NAMALWA (cell line): ENCODE measurements around the gene NPHS2.
"Not testable (repeated sequence)": the region's sequence is repeated elsewhere in the genome, so short reads cannot be mapped to it uniquely, and the experiment has no call there.

Experiments
- DNase-seq: peaks from one replicate; pipeline ENCODE4 v3.0.0-alpha.2; 2015; ENCODE audit warnings: low spot score

NPHS2 gene

DNA sequence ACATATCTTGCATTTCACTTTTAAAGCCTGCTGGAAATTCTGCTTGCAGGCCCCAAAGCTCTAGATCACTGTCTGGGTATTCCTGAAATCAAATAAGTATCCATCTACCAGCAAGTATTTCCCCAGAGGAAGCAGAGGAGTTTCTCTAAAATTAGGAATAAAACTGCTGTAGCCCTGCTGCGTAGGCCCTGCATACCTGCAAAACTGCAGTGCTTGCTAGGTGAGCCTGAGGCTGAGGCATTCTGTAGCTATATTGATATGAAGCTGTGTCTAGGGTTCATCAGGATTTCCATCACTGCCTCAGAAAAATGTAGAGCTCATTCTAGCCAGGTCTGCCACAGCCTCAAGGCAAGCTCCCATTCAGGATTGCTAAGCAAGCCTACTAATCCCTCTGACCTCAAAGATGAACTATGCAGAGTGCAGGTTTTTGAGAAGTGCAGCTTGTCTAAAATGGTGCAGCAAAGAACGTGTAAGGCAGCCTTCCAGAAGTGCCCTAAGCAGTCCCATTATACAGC, 28.7 kb downstream of the NPHS2 start:
- no peak for DNase-seq

DNA sequence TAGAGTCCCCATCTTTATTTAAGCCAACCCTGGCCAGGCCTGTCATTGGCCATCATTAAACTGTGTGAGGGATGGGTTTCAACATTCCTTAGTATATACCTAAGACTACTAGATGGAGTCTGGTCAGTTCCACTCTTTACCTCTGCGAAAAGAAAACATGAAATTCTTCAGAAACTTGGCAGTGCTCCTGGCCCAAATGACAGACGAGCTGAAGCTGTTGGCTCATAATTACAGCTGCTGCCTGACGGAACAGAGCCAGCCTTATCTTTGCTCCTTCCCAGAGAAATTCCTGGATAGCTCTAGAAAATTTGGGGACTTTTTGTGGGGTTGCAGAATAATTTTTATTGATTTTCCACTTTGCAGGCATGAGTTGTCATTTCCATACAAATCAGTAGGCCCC, 30.4 kb downstream of the NPHS2 start:
- DNase-seq, result no peak

DNA sequence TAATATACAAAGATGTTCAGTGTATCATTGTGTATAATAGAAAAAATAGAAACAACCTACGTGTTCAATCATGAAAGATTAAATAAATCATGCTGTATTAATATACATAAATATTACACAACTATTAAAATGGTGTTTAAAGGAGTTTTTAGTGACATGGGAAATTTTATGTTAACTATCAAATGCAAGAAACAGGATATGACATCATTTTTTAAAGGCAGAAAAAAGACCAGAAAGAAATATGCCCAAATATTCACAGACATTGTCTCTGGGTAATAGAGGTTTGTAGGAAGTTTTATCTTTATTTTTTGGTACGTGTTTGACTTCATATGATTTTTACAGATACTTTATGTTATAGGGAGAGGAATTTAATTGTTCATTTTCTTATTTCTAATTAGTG, 34.0 kb downstream of the NPHS2 start:
- no peak for DNase-seq

DNA sequence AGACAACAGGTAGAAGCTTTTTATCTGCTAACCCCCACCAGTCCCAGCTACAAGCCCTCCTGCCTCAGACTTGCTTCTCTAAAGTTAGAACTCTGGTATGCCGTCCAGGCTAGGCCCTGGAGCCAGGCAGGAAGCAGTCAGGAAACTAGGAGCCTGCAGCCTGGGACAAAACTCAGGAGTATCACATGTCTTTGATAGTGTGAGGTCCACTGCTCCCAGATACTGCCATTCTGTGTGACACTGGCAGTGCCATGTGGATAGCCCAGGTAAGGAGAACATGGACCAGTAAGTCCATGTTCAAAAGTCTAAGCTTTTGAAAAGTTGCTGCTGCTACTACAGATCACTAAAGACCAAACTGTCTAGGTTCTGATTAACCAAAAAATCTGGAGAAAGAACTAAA, 45.4 kb downstream of the NPHS2 start:
- no peak for DNase-seq

DNA sequence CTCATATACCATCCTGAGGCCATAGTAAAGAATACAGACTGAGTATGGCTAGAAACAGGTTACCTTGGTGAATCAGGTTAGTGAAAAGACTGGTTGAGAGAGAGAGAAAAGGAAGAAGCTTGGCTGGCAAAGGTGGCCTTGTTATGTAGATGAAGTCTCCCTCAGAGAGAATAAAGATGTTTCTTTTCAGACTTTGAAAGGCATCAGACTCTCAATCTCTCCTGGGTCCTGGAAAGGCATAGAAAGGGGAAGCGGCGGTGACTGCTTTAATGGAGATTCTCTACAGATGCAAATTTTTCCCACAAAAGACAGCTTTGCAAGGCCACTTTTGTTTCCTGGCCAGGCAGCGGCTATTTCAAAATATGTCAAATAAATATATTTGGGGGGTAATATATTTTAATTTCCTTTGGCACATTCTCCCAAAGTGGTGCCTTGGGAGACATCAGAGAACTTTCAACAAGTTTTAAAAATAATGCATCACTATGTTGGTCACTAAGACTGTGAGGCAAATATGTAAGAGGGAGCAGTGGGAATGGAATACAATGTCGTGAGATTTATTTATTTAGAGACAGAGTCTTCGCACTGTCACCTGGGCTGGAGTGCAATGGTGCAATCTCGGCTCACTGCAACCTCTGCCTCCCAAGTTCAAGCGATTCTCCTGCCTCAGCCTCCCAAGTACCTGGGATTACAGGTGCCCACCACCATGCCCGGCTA, 46.1 kb downstream of the NPHS2 start:
- no peak for DNase-seq

DNA sequence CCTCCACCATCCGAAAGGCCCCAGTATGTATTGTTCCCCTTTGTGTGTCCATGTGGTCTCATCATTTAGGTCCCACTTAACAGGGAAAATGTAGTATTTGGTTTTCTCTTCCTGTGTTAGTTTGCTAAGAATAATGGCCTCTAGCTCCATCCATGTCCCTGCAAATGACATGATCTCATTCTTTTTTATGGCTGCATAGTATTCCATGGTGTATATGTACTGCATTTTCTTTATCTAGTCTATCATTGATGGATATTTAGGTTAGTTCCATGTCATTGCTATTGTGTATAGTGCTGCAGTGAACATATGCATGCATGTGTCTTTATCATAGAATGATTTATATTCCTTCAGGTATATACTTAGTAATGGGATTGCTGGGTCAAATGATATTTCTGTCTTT, 57.2 kb downstream of the NPHS2 start:
- DNase-seq, result not testable (repeated sequence)

DNA sequence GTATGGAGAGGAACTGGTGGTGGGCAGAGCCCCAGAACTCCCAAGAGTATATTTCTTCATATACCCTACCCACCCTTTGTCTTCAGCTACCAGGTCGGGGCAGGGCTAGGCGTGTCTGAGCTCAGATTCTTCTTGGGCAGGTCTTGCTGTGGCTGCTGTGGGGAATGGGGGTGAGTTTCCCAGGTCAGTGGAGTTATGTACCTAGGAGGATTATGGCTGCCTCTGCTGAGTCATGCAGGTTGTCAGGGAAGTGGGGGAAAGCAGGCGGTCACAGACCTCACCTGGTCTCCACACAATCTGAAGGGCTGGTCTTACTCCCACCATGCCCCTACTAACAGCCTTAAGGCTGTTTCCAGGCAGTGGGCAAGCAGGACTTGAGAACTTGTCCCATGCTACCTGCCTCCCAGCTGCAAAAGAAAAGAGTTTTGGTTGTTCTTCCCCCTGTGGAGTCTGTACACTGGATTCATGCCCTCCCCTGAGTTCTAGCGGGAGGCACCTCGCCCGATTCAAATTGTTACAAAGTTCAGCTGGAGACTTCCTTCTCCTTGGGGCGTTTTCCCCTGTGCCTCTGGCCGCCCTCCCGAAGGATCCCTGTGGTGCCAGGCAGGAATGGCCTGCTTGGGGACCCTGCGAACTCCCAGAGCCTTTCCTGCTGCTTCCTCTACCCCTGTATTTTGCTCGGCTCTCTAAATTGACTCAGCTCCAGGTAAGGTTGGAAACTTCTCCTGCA, 58.6 kb downstream of the NPHS2 start:
- no peak for DNase-seq

DNA sequence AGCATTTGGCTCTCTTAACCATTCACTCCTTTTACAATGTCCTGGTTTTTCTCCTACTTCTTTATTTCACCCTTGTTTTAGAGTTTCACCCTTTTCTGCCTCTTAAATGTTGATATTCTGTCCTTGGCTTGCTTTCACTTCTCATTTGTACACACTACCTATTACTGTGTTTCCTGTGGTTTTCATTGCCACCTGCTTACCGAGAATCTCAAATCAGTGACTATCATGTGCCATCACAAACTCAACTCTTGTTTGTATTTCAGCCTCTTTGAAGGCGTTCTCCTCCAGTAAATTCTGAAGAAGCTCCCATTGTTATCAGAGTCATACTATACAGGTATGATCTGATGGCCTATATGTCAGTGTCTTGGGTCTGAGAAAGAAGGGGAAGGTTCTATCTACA, 65.7 kb downstream of the NPHS2 start:
- DNase-seq, result peak; percentile 47

DNA sequence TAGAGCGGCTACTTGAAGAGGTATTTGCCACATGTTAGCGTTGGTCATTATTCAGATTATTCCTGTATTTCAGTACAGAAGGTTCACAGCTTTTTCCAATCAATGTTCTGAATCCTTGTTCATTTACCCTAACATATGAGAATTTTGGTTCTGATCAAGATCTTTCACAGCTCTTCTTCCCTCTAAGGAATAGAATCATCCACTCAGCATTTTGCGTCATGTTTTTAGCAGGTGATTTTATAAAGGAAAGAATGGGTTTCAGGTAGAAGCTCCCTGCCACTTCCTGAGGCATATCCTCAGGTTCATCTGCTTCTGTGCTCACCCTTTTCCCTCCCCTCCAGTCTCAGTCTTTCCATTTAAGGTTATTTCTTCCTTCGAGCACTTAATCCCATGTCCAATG, 66.4 kb downstream of the NPHS2 start:
- DNase-seq, result no peak

DNA sequence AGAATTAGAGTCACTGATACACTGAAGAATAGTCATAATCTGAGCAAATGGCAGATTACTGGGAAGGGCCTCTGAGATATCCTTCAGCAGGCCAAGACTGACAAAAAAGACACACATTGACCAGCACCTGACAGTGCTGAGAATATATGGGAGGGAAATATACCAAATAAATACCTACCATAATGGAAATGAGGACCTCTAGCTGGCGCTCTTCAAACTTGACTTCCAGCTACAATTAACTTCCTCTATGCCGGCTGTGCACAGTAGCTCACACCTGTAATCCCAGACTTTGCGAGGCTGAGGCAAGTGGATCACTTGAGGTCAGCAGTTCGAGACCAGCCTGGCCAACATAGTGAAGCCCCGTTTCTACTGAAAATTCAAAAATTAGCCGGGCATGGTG, 69.5 kb downstream of the NPHS2 start:
- no peak for DNase-seq
